H1 (cell line): ENCODE data around the gene FBXL14. TPM values are rescaled to one million over a fixed set of nuclear protein-coding genes. Genes with fewer than 3 reads are reported as not detected.

ENCODE experiments used
- ASH2L ChIP-seq: fragments of 200-600, 300-600 bp; sonication (generic); IDR thresholded peaks from one replicate; pipeline ENCODE4 v1.7.1; 2017; ENCODE audit warnings: low read length
- ATF2 ChIP-seq: IDR thresholded peaks from 2 replicates; pipeline ENCODE4 v1.6.1; 2012; ENCODE audit warnings: low read length, inconsistent platforms
- CBX5 ChIP-seq: fragments of 300-800, 300-1000 bp; sonication (generic); IDR thresholded peaks from 2 replicates; pipeline ENCODE4 v1.7.1; 2016; ENCODE audit warnings: antibody characterized with exemption, low read length, low read depth
- CTCF ChIP-seq, 3 experiments: IDR thresholded peaks; 1 replicate in 2 of 3; 2 replicates in 1 of 3; pipeline versions ENCODE4 v1.5.1 to v1.6.1; 2011; ENCODE audit warnings: low read length in 3 of 3, mild to moderate bottlenecking in 3 of 3, inconsistent platforms in 2 of 3, low read depth in 1 of 3, moderate library complexity in 1 of 3; ENCODE audit not compliant: insufficient read depth in 1 of 3; ENCODE audit errors: control extremely low read depth in 1 of 3
- EZH2 ChIP-seq: fragments of 200-600 bp; sonication (generic); IDR thresholded peaks from 2 replicates; pipeline ENCODE4 v1.7.1; 2012; ENCODE audit warnings: low read depth, mild to moderate bottlenecking, moderate library complexity, low read length, inconsistent platforms; ENCODE audit not compliant: severe bottlenecking
- FOSL1 ChIP-seq: IDR thresholded peaks from 2 replicates; pipeline ENCODE4 v1.6.1; 2011; ENCODE audit warnings: mild to moderate bottlenecking, low read depth, low read length, moderate library complexity; ENCODE audit not compliant: insufficient read depth
- HDAC2 ChIP-seq, 2 experiments: fragments of 300-600 bp in 1 of 2; sonication (generic) in 1 of 2; IDR thresholded peaks; 2 replicates each; pipeline ENCODE4 v1.6.1; 2011 to 2012; ENCODE audit warnings: low read depth in 2 of 2, low read length in 2 of 2, mild to moderate bottlenecking in 2 of 2, moderate library complexity in 2 of 2, borderline replicate concordance in 1 of 2, inconsistent platforms in 1 of 2
- KDM4A ChIP-seq: IDR thresholded peaks from one replicate; pipeline ENCODE4 v1.7.1; 2012; ENCODE audit warnings: low read depth, mild to moderate bottlenecking, moderate library complexity, low read length, inconsistent platforms; ENCODE audit not compliant: severe bottlenecking
- KDM5A ChIP-seq: fragments of 200-600 bp; IDR thresholded peaks from 2 replicates; pipeline ENCODE4 v1.7.1; 2012; ENCODE audit warnings: mild to moderate bottlenecking, low read length, inconsistent platforms, mixed read lengths
- POLR2AphosphoS5 ChIP-seq: IDR thresholded peaks from 2 replicates; pipeline ENCODE4 v1.6.1; 2011; ENCODE audit warnings: low read depth, low read length
- RAD21 ChIP-seq, 2 experiments: IDR thresholded peaks in 1 of 2; conservative IDR thresholded peaks in 1 of 2; 2 replicates each; pipeline ENCODE4 v1.6.1; 2011; ENCODE audit warnings: low read depth in 2 of 2, low read length in 2 of 2, improper control_type of control experiment in 1 of 2, inconsistent platforms in 1 of 2, mild to moderate bottlenecking in 1 of 2, moderate library complexity in 1 of 2
- RFX5 ChIP-seq: IDR thresholded peaks from 2 replicates; pipeline ENCODE4 v1.6.1; 2011; ENCODE audit warnings: low read depth, low read length, improper control_type of control experiment, borderline replicate concordance
- SP2 ChIP-seq: IDR thresholded peaks from 2 replicates; pipeline ENCODE4 v1.6.1; 2012; ENCODE audit warnings: mild to moderate bottlenecking, low read length, inconsistent platforms
- SUZ12 ChIP-seq: fragments of 200-600 bp; sonication (generic); IDR thresholded peaks from 2 replicates; pipeline ENCODE4 v1.6.1; 2012; ENCODE audit warnings: mild to moderate bottlenecking, inconsistent platforms, low read length, moderate library complexity, mixed read lengths
- YY1 ChIP-seq: IDR thresholded peaks from 2 replicates; pipeline ENCODE4 v1.6.1; 2011; ENCODE audit warnings: low read depth, mild to moderate bottlenecking, low read length
- polyA plus RNA-seq, 7 experiments: library from polyadenylated mRNA; depleted of rRNA in 3 of 7; stranded (reverse) in 5 of 7; unstranded in 2 of 7; fragments of >200 nt in 5 of 7; fragments of 200-250 nt in 2 of 7; gene quantifications; 1 replicate in 5 of 7; 2 replicates in 1 of 7; 4 replicates in 1 of 7; pipeline versions ENCODE4 v1.2.1 to v1.2.3, GENCODE V29; 2011 to 2013; ENCODE audit warnings: missing spikeins in 2 of 7, mixed read lengths in 2 of 7
- total RNA-seq: library from RNA; stranded (reverse); fragmentation: NEBNext Ultra II Directional; extraction: Animal tissue kit (Norgen Biotek cat#: 25700); gene quantifications from 2 replicates; pipeline ENCODE4 v1.2.1, GENCODE V29; 2021

The FBXL14 gene
- total and polyA plus RNA-seq, 2 of the 8 experiments (the other 6 are each of a cell fraction or from before 2014, with no cell fraction given) = 5.5 to 9.6 TPM

GRCh38 chr12:1605129-1606020 is 11.0 kb upstream of the FBXL14 start (continued):
- TF ChIP-seq CTCF (IDR thresholded peaks at IDR 0.05; ENCODE audit: control extremely low read depth in 1 of 3, insufficient read depth in 1 of 3, low read depth in 1 of 3, low read length in 3 of 3) (peak; percentile 63 to 86 (median 66)), RAD21 (IDR thresholded peaks at IDR 0.05 in 1 of 2, conservative IDR thresholded peaks at IDR 0.05 in 1 of 2; ENCODE audit: low read depth in 2 of 2, low read length in 2 of 2) (peak; percentile 82 to 84), YY1 (no peak), FOSL1 (no peak), ATF2 (0 out of 2 replicates have a peak, but pooled peaks have one; percentile 16), KDM4A (peak; percentile 6), SUZ12 (peak; percentile 47; the same call in 1 of the 2 replicates), ASH2L (peak; percentile 15), SP2 (no peak), RFX5 (no peak), KDM5A (no peak), HDAC2 (IDR thresholded peaks at IDR 0.05; ENCODE audit: borderline replicate concordance in 1 of 2, low read depth in 2 of 2, low read length in 2 of 2) (peak in 1 of 2 experiments; percentile 85; a peak in 2 of 4 replicates), POLR2AphosphoS5 (no peak), EZH2 (peak; percentile 63), CBX5 (no peak)
